ENCODE results near the gene SEL1L. TPM values are rescaled to one million over a fixed set of nuclear protein-coding genes. Genes with fewer than 3 reads are reported as not detected.
"Not testable (repeated sequence)": the region's sequence is repeated elsewhere in the genome, so short reads cannot be mapped to it uniquely, and the experiment has no call there.

The SEL1L gene
- total and polyA plus RNA-seq, 4 experiments from 2014 or later = 18.4 to 65.7 (median 47.9) TPM

DNA sequence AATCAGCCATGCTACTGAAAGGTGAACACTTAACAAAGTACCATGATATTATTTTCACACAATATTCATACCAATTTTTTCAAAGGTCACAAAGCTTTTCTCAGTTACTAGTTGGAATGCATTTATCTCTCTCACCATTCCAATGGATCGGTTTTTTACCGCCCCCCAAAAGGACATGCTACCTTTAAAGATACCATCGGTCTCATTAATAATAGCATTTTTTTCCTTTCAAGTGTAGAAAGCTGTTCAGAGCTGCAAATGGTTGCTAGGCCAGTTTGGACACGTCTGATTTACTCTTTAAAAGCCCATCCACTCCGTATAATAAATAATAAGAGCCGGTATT lies 98.6 kb downstream of the SEL1L start:
- Mint-ChIP-seq H3K9me3 (peaks cover 0 to 2% (median 0%) of the 10 kb centered on the region in 8 donors), H3K36me3 (no peaks in the 10 kb centered on the region), H3K4me3 (peak overlapping the region; percentile 61 to 91 (median 84)), H3K27ac (peak overlapping the region in 1 of 7 donors; percentile 37), H3K27me3 (peaks cover 55 to 60% of the 10 kb centered on the region in 2 donors), H3K4me1 (peaks cover 7 to 17% (median 14%) of the 10 kb centered on the region in 4 donors)
- CTCF ChIA-PET (ENCODE audit: partially characterized antibody) = interaction anchor here (1.8 kb wide), 1 partner anchor 30 kb away, joined by 6 read pairs; no protein-coding TSS in a partner anchor
- Histone ChIP-seq H3K27ac (ENCODE audit: low read depth, low read length) (no peak overlapping the region), H3K9me3 (ENCODE audit: control insufficient read depth in 1 of 2, low read length in 2 of 2) (no peaks in the 10 kb centered on the region), H3K4me3 (ENCODE audit: low read length in 2 of 2) (no peak overlapping the region), H3K36me3 (ENCODE audit: insufficient read depth, low read length) (no peaks in the 10 kb centered on the region), H3K4me1 (ENCODE audit: insufficient read depth, low read length) (peaks cover 15% of the 10 kb centered on the region), H3K27me3 (ENCODE audit: insufficient read depth, low read length) (peaks cover 25% of the 10 kb centered on the region)
- POLR2A ChIA-PET (ENCODE audit: partially characterized antibody) = no interaction called here
- intact Hi-C loops (cut with micrococcal nuclease) = no loop called here
- no peak for DNase-seq

DNA sequence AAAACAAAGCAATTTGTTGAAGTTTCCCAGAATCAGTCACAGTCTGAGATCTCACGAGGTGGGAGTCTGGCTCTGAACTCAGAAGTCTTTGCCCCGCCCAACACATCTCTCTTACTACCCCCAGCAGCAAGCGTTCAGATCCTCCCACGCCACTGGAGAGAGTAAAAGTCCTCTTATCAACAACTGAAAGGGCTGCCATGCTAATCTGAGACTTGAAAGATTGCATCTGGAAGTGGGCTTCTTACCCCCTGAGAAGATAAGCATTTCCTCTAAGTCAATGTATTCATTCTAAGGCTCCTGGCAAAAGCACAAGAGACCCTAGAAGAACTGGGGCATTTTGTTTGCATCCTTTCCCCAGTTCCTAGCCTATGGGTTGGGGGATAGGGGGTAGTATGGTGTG lies 99.4 kb downstream of the SEL1L start:
- H3K4me3 Mint-ChIP-seq = peak overlapping the region in 5 of 8 donors; percentile 15 to 69 (median 41)
- CTCF ChIA-PET (ENCODE audit: partially characterized antibody) = no interaction called here

DNA sequence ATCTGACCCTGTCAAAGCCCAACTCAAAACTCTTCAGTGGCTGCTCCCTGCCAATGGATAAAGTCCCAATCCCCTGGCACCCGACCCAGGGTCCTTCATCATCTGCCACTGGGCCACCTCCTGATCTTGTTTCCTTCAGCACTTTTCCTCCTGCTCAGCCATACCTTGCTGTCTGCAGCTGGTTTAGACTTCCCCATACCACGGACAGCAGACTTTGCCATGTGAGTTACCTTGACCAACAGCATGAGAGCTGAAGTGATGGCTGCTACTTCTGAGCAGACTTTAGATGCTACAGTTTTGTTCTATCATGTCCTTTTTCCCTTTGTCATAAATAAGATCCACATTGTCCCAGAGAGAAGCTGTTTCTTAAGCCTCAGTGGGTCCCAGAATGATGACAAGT lies 100.3 kb downstream of the SEL1L start:
- intact Hi-C loops (cut with micrococcal nuclease) = no loop called here
- Histone ChIP-seq H3K27ac (ENCODE audit: low read depth, low read length) (no peak overlapping the region), H3K4me3 (ENCODE audit: low read length in 2 of 2) (no peak overlapping the region), H3K27me3 (ENCODE audit: insufficient read depth, low read length) (peaks cover 25% of the 10 kb centered on the region), H3K9me3 (ENCODE audit: control insufficient read depth in 1 of 2, low read length in 2 of 2) (no peaks in the 10 kb centered on the region), H3K4me1 (ENCODE audit: insufficient read depth, low read length) (peaks cover 15% of the 10 kb centered on the region), H3K36me3 (ENCODE audit: insufficient read depth, low read length) (no peaks in the 10 kb centered on the region)
- Mint-ChIP-seq H3K36me3 (no peaks in the 10 kb centered on the region), H3K4me3 (peak overlapping the region in 2 of 8 donors; percentile 7 to 22), H3K4me1 (peaks cover 7 to 17% (median 14%) of the 10 kb centered on the region in 4 donors), H3K9me3 (peaks cover 0 to 2% (median 0%) of the 10 kb centered on the region in 8 donors), H3K27me3 (peaks cover 54 to 56% of the 10 kb centered on the region in 2 donors), H3K27ac (peak overlapping the region in 1 of 7 donors; percentile 39)
- ChIA-PET CTCF (ENCODE audit: partially characterized antibody) (interaction anchor here (1.1 kb wide), 1 partner anchor 20 kb away, joined by 4 read pairs; no protein-coding TSS in a partner anchor), POLR2A (ENCODE audit: partially characterized antibody) (no interaction called here)
- DNase-seq = no peak

More for the DNA sequence above, 99.4 kb downstream of the SEL1L start:
- peaks cover 7 to 17% (median 14%) of the 10 kb centered on the region in 4 donors for H3K4me1 Mint-ChIP-seq
- H3K27me3 Mint-ChIP-seq = peaks cover 57 to 58% of the 10 kb centered on the region in 2 donors
- Histone ChIP-seq H3K4me3 (ENCODE audit: low read length in 2 of 2) (no peak overlapping the region), H3K4me1 (ENCODE audit: insufficient read depth, low read length) (peaks cover 15% of the 10 kb centered on the region), H3K36me3 (ENCODE audit: insufficient read depth, low read length) (no peaks in the 10 kb centered on the region), H3K27me3 (ENCODE audit: insufficient read depth, low read length) (peaks cover 25% of the 10 kb centered on the region), H3K27ac (ENCODE audit: low read depth, low read length) (no peak overlapping the region), H3K9me3 (ENCODE audit: control insufficient read depth in 1 of 2, low read length in 2 of 2) (no peaks in the 10 kb centered on the region)
- H3K27ac Mint-ChIP-seq = no peak overlapping the region
- intact Hi-C loops (cut with micrococcal nuclease) = no loop called here
- H3K36me3 Mint-ChIP-seq = no peaks in the 10 kb centered on the region
- H3K9me3 Mint-ChIP-seq = peaks cover 0 to 2% (median 0%) of the 10 kb centered on the region in 8 donors
- DNase-seq = no peak
- POLR2A ChIA-PET (ENCODE audit: partially characterized antibody) = no interaction called here

DNA sequence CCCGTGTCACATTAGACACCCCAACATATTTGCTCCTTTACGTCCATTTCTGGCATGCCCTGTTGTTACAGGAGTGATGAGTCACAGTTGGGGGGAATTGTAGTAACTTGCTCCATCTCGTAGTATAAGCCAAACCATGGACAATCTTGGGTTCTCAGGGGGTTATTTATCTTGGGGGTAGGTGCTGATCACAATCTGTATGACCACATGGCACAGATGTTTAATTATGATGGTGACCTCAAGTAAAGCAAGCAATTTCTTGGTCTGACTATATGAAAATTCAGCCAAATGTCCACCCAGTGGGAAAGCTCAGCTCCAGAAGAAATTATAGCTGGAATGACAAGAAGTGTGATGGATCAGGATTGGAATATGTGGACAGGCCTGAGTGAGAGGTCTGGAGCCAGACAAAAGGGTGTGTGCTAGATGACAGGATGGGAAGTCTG lies 101.4 kb downstream of the SEL1L start:
- H3K36me3 Mint-ChIP-seq = no peaks in the 10 kb centered on the region
- Histone ChIP-seq H3K27ac (ENCODE audit: low read depth, low read length) (no peak overlapping the region), H3K4me3 (ENCODE audit: low read length in 2 of 2) (no peak overlapping the region), H3K36me3 (ENCODE audit: insufficient read depth, low read length) (no peaks in the 10 kb centered on the region), H3K4me1 (ENCODE audit: insufficient read depth, low read length) (peaks cover 15% of the 10 kb centered on the region), H3K27me3 (ENCODE audit: insufficient read depth, low read length) (peaks cover 22% of the 10 kb centered on the region), H3K9me3 (ENCODE audit: control insufficient read depth in 1 of 2, low read length in 2 of 2) (no peaks in the 10 kb centered on the region)
- intact Hi-C loops (cut with micrococcal nuclease) = no loop called here
- H3K27me3 Mint-ChIP-seq = peaks cover 45 to 59% of the 10 kb centered on the region in 2 donors
- no peak overlapping the region for H3K4me3 Mint-ChIP-seq
- H3K4me1 Mint-ChIP-seq = peaks cover 7 to 13% (median 11%) of the 10 kb centered on the region in 4 donors
- H3K27ac Mint-ChIP-seq = no peak overlapping the region
- no peak for DNase-seq
- ChIA-PET POLR2A (ENCODE audit: partially characterized antibody) (no interaction called here), CTCF (ENCODE audit: partially characterized antibody) (interaction anchor here (0.5 kb wide), 1 partner anchor 86 kb away, joined by 4 read pairs; no protein-coding TSS in a partner anchor)
- H3K9me3 Mint-ChIP-seq = peaks cover 0 to 2% (median 0%) of the 10 kb centered on the region in 8 donors

DNA sequence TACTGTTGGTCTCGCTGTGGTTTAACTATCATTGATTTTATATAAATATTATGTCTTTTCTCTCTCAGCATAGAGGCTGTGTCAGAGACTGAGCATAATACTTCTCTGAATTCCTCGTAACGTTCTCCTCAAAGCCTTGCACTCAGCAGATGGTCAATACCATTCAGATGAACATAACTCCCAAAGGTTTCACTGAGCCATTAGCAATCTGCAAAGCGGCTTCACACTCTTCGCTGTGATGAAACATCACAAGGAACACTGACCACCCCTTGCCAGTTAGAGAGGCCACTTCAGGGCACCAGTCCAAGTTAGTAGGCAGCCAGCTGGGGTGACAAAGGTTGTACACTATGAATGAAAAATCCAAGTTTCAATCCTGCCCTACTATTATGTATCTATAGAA lies 103.4 kb downstream of the SEL1L start:
- ChIA-PET CTCF (ENCODE audit: partially characterized antibody) (interaction anchor here (0.6 to 1.1 kb wide), 2 partner anchors 23 to 25 kb away, joined by 3 to 4 read pairs; no protein-coding TSS in a partner anchor), POLR2A (ENCODE audit: partially characterized antibody) (no interaction called here)
- no peak overlapping the region for H3K27ac Mint-ChIP-seq
- peaks cover 43 to 52% of the 10 kb centered on the region in 2 donors for H3K27me3 Mint-ChIP-seq
- Histone ChIP-seq H3K36me3 (ENCODE audit: insufficient read depth, low read length) (no peaks in the 10 kb centered on the region), H3K27me3 (ENCODE audit: insufficient read depth, low read length) (peaks cover 12% of the 10 kb centered on the region), H3K4me1 (ENCODE audit: insufficient read depth, low read length) (peaks cover 2% of the 10 kb centered on the region), H3K9me3 (ENCODE audit: control insufficient read depth in 1 of 2, low read length in 2 of 2) (no peaks in the 10 kb centered on the region), H3K4me3 (ENCODE audit: low read length in 2 of 2) (no peak overlapping the region), H3K27ac (ENCODE audit: low read depth, low read length) (no peak overlapping the region)
- no peaks in the 10 kb centered on the region for H3K36me3 Mint-ChIP-seq
- H3K9me3 Mint-ChIP-seq = peaks cover 0 to under 1% (median 0%) of the 10 kb centered on the region in 8 donors
- no peak for DNase-seq
- H3K4me3 Mint-ChIP-seq = no peak overlapping the region
- H3K4me1 Mint-ChIP-seq = peaks cover under 1 to 3% (median 1%) of the 10 kb centered on the region in 4 donors
- intact Hi-C loops (cut with micrococcal nuclease) = no loop called here

DNA sequence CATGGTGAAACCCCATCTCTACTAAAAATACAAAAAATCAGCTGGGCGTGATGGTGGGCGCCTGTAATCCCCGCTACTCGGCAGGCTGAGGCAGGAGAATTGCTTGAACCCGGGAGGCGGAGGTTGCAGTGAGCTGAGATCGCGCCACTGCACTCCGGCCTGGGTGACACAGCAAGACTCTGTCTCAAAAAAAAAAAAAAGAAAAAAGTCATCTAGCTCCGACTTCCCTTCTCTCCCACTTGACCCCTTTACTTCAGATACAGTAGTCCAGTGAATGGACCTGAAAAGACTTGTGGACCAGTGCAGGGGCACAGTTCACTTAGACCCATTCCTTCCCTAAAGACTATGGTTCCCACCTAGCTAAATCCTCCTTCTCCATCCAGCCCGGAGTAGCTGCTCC lies 103.9 kb downstream of the SEL1L start:
- H3K27me3 Mint-ChIP-seq = peaks cover 39 to 50% of the 10 kb centered on the region in 2 donors
- CTCF ChIA-PET (ENCODE audit: partially characterized antibody) = interaction anchor here (1.1 kb wide), 1 partner anchor 23 kb away, joined by 3 read pairs; no protein-coding TSS in a partner anchor
- H3K4me3 Mint-ChIP-seq; H3K27ac Mint-ChIP-seq; H3K9me3 ChIP-seq (ENCODE audit: control insufficient read depth in 1 of 2, low read length in 2 of 2); H3K36me3 ChIP-seq (ENCODE audit: insufficient read depth, low read length); H3K4me1 ChIP-seq (ENCODE audit: insufficient read depth, low read length); H3K4me1 Mint-ChIP-seq; H3K9me3 Mint-ChIP-seq; POLR2A ChIA-PET (ENCODE audit: partially characterized antibody); H3K4me3 ChIP-seq (ENCODE audit: low read length in 2 of 2); H3K27me3 ChIP-seq (ENCODE audit: insufficient read depth, low read length); H3K27ac ChIP-seq (ENCODE audit: low read depth, low read length); H3K36me3 Mint-ChIP-seq; intact Hi-C loops (cut with micrococcal nuclease); DNase-seq: not testable (repeated sequence)

DNA sequence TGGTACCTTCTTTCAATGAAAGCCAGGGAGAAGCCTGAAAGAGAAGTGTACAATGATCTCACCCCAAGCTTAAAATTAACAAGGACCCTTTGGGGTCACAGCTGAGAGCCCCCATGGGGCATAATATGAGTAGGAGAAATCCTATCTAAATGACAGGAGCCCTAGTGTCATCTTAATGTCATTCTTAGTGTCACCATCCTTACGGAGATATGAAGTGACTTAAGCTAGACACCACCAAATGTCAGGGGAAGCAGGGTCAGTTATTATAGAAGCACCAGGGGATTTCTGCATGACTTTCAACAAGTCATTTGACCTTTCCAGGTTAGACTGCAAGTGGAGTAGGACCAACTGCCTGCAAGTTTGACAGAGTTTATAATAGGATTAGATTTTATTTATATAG lies 104.6 kb downstream of the SEL1L start:
- H3K9me3 ChIP-seq (ENCODE audit: control insufficient read depth in 1 of 2, low read length in 2 of 2) = no peaks in the 10 kb centered on the region
- peaks cover 36 to 45% of the 10 kb centered on the region in 2 donors for H3K27me3 Mint-ChIP-seq
- H3K4me1 ChIP-seq (ENCODE audit: insufficient read depth, low read length) = no peaks in the 10 kb centered on the region
- H3K4me1 Mint-ChIP-seq = no peaks in the 10 kb centered on the region
- no peak for DNase-seq
- ChIA-PET POLR2A (ENCODE audit: partially characterized antibody) (no interaction called here), CTCF (ENCODE audit: partially characterized antibody) (interaction anchor here (1.1 kb wide), 1 partner anchor 24 kb away, joined by 3 read pairs; no protein-coding TSS in a partner anchor)
- no peaks in the 10 kb centered on the region for H3K36me3 Mint-ChIP-seq
- no peak overlapping the region for H3K27ac Mint-ChIP-seq
- H3K27ac ChIP-seq (ENCODE audit: low read depth, low read length) = no peak overlapping the region
- no peaks in the 10 kb centered on the region for H3K36me3 ChIP-seq (ENCODE audit: insufficient read depth, low read length)
- H3K4me3 Mint-ChIP-seq = no peak overlapping the region
- intact Hi-C loops (cut with micrococcal nuclease) = no loop called here
- no peaks in the 10 kb centered on the region for H3K9me3 Mint-ChIP-seq
- no peak overlapping the region for H3K4me3 ChIP-seq (ENCODE audit: low read length in 2 of 2)
- H3K27me3 ChIP-seq (ENCODE audit: insufficient read depth, low read length) = no peaks in the 10 kb centered on the region

Data from CD4-positive, alpha-beta memory T cell (primary cell).